Measurements from ENCODE around the gene TCF7L2.

DNA sequence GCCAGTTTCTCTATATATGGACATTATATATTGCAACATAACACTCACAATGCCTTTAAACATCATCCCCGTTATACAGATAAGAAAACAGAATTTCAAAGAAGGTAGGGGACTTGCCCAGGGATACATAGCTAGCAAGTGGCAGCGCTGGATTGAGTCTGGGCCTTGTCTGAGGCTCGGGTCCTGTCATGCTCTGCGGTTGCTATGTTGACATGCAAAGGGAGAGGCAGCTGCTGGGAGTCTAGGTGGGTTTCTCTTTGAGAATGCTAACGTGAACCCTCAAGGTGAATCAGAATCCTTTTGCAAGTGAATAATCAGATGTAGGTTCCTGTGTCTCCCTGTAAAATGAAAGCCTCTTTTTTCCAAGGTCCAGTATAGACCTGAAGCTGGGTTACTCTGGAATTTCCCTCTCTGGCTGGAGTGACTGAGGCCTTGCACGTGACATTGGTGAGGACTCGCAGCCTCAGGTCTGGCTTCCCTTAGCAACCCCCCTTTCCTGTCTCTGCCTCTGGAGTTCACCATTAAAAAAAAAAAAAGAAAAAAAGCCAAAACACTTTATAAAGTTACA, 38.9 kb downstream of the TCF7L2 start:
- TF ChIP-seq POLR2A (IDR thresholded peaks at IDR 0.05; ENCODE audit: low read depth, low read length) (no peak), TAF1 (IDR thresholded peaks at IDR 0.05; ENCODE audit: borderline replicate concordance, low read depth, low read length) (no peak), POLR2AphosphoS5 (IDR thresholded peaks at IDR 0.05; ENCODE audit: low read depth, low read length) (no peak)

Measured in GM12892 (cell line).